ENCODE results near the gene ZNF777. TPM values are rescaled to one million over a fixed set of nuclear protein-coding genes. Genes with fewer than 3 reads are reported as not detected.
"Not testable (repeated sequence)": the region's sequence is repeated elsewhere in the genome, so short reads cannot be mapped to it uniquely, and the experiment has no call there.

The ZNF777 gene
- total RNA-seq, 1 donor: 15.1 TPM

GRCh38 chr7:149455175-149455950, 5.5 kb downstream of the ZNF777 start:
- DNase-seq (ENCODE audit: low read depth in 2 of 3, low spot score in 2 of 3): no peak

- DNase-seq (ENCODE audit: low read depth in 2 of 3, low spot score in 2 of 3): no peak
Measured at GRCh38 chr7:149454750-149455149, 6.1 kb downstream of the ZNF777 start.

- no peak for DNase-seq (ENCODE audit: low read depth in 2 of 3, low spot score in 2 of 3)
Measured at GRCh38 chr7:149454006-149454405, 6.9 kb downstream of the ZNF777 start.

GRCh38 chr7:149450821-149451220, 10.0 kb downstream of the ZNF777 start:
- no peak for DNase-seq (ENCODE audit: low read depth in 2 of 3, low spot score in 2 of 3)

GRCh38 chr7:149449897-149450296, 11.0 kb downstream of the ZNF777 start:
- no peak for DNase-seq (ENCODE audit: low read depth in 2 of 3, low spot score in 2 of 3)

- no peak for DNase-seq (ENCODE audit: low read depth in 2 of 3, low spot score in 2 of 3)
Measured at GRCh38 chr7:149448961-149449360, 11.9 kb downstream of the ZNF777 start.

GRCh38 chr7:149446026-149446425, 14.8 kb downstream of the ZNF777 start:
- not testable (repeated sequence) for DNase-seq (ENCODE audit: low read depth in 2 of 3, low spot score in 2 of 3)

- peak in 1 of 3 donors; percentile 37 for DNase-seq (ENCODE audit: low read depth in 2 of 3, low spot score in 2 of 3)
Measured at GRCh38 chr7:149444287-149444686, 16.6 kb downstream of the ZNF777 start.

- DNase-seq (ENCODE audit: low read depth in 2 of 3, low spot score in 2 of 3): no peak
Measured at GRCh38 chr7:149443523-149443922, 17.3 kb downstream of the ZNF777 start.

GRCh38 chr7:149442924-149443323, 17.9 kb downstream of the ZNF777 start:
- no peak for DNase-seq (ENCODE audit: low read depth in 2 of 3, low spot score in 2 of 3)

- DNase-seq (ENCODE audit: low read depth in 2 of 3, low spot score in 2 of 3): no peak
Measured at GRCh38 chr7:149440222-149440621, 20.6 kb downstream of the ZNF777 start.

GRCh38 chr7:149436358-149436757, 24.5 kb downstream of the ZNF777 start:
- no peak for DNase-seq (ENCODE audit: low read depth in 2 of 3, low spot score in 2 of 3)

GRCh38 chr7:149433124-149433523, 27.7 kb downstream of the ZNF777 start:
- no peak for DNase-seq (ENCODE audit: low read depth in 2 of 3, low spot score in 2 of 3)

GRCh38 chr7:149432121-149432691, 28.7 kb downstream of the ZNF777 start:
- no peak for DNase-seq (ENCODE audit: low read depth in 2 of 3, low spot score in 2 of 3)

- DNase-seq (ENCODE audit: low read depth in 2 of 3, low spot score in 2 of 3): no peak
Measured at GRCh38 chr7:149431486-149432120, 29.3 kb downstream of the ZNF777 start.

GRCh38 chr7:149430192-149430591, 30.7 kb downstream of the ZNF777 start:
- DNase-seq (ENCODE audit: low read depth in 2 of 3, low spot score in 2 of 3): no peak

- no peak for DNase-seq (ENCODE audit: low read depth in 2 of 3, low spot score in 2 of 3)
Measured at GRCh38 chr7:149427893-149428292, 33.0 kb downstream of the ZNF777 start.

GRCh38 chr7:149427096-149427680, 33.7 kb downstream of the ZNF777 start:
- DNase-seq (ENCODE audit: low read depth in 2 of 3, low spot score in 2 of 3): no peak

- no peak for DNase-seq (ENCODE audit: low read depth in 2 of 3, low spot score in 2 of 3)
Measured at GRCh38 chr7:149423449-149424110, 37.3 kb downstream of the ZNF777 start.

GRCh38 chr7:149422914-149423301, 38.0 kb downstream of the ZNF777 start:
- DNase-seq (ENCODE audit: low read depth in 2 of 3, low spot score in 2 of 3): no peak

All from hematopoietic multipotent progenitor cell (in vitro differentiated cells).